HepG2 (cell line): ENCODE measurements around the gene CELF2. TPM values are rescaled to one million over a fixed set of nuclear protein-coding genes. Genes with fewer than 3 reads are reported as not detected.
A peak's percentile ranks its signal among the peaks of the same experiment; 100 is the strongest.

ENCODE experiments used
- ATAC-seq: fragments of 200-7000 bp; cut with Tn5 transposase; 3 replicates; pipeline ENCODE4 v1.9.1; 2020; ENCODE audit warnings: mild to moderate bottlenecking, moderate library complexity
- BruUV-seq: library from RNA; stranded (reverse); fragments of 400-500 nt; replicated peaks from 2 replicates; lab custom pipeline; 2021; lab: Mats Ljungman, UMichigan
- CTCF ChIA-PET: fragments of 300-600 bp; formaldehyde crosslinking; extraction: SDS; loops from one replicate; lab custom pipeline; 2021; ENCODE audit warnings: low total read pairs, inconsistent platforms, low intra/inter-chr PET ratio; lab: Yijun Ruan, JAX
- POLR2A ChIA-PET: fragments of 350-600 bp; sonication (Branson Sonifier 250); formaldehyde crosslinking; loops from one replicate; lab custom pipeline; 2020; ENCODE audit warnings: antibody characterized with exemption, inconsistent platforms; lab: Yijun Ruan, JAX
- DNase-seq: peaks from one replicate; pipeline ENCODE4 v3.0.0-alpha.2; 2015; ENCODE audit warnings: low spot score
- FAIRE-seq: peaks from 3 replicates; lab custom pipeline; 2011; peaks lifted over from hg19 to GRCh38; lab: Jason Lieb, UNC
- H2AFZ ChIP-seq: one replicate; pipeline ENCODE4 v1.6.1; 2011; ENCODE audit warnings: low read length, inconsistent platforms
- H3K27ac ChIP-seq: fragments of 300-600 bp; 3 replicates; pipeline ENCODE4 v1.8.0; 2011; ENCODE audit warnings: mixed run types, mild to moderate bottlenecking, mixed read lengths, low read length, inconsistent platforms; ENCODE audit not compliant: insufficient read depth; ENCODE audit errors: extremely low read length
- H3K27me3 ChIP-seq, 2 experiments: fragments of 200-600 bp in 1 of 2; 2 replicates in 1 of 2; 3 replicates in 1 of 2; pipeline versions ENCODE4 v1.6.0 to v1.8.0; 2011; ENCODE audit warnings: low read length in 2 of 2, mild to moderate bottlenecking in 2 of 2, moderate library complexity in 2 of 2, inconsistent platforms in 1 of 2; ENCODE audit not compliant: insufficient read depth in 2 of 2, control insufficient read depth in 1 of 2
- H3K36me3 ChIP-seq, 2 experiments: fragments of 200-600 bp in 1 of 2; replicated peaks in 1 of 2; 2 replicates in 1 of 2; 3 replicates in 1 of 2; pipeline versions ENCODE4 v1.5.1 to v1.8.0; 2011; ENCODE audit warnings: low read length in 2 of 2, inconsistent platforms in 1 of 2; ENCODE audit not compliant: insufficient read depth in 2 of 2, control insufficient read depth in 1 of 2
- H3K4me1 ChIP-seq: 2 replicates; pipeline ENCODE4 v1.5.1; 2012; ENCODE audit warnings: low read length, inconsistent platforms; ENCODE audit not compliant: insufficient read depth
- H3K4me2 ChIP-seq: 2 replicates; pipeline ENCODE4 v1.6.0; 2011; ENCODE audit warnings: low read depth, low read length, inconsistent platforms
- H3K4me3 ChIP-seq, 3 experiments: fragments of 200-600 bp in 1 of 3; sonication (generic), shearing (Covaris generic) in 1 of 3; replicated peaks in 1 of 3; 2 replicates each; pipeline ENCODE4 v1.5.1; 2011 to 2016; ENCODE audit warnings: low read length in 3 of 3, inconsistent platforms in 2 of 3, low read depth in 2 of 3, mild to moderate bottlenecking in 2 of 3, control low read depth in 1 of 3, mixed read lengths in 1 of 3; ENCODE audit not compliant: insufficient read depth in 1 of 3
- H3K79me2 ChIP-seq: one replicate; pipeline ENCODE4 v1.6.1; 2011; ENCODE audit warnings: low read length, inconsistent platforms; ENCODE audit not compliant: insufficient read depth
- H3K9ac ChIP-seq: 2 replicates; pipeline ENCODE4 v1.6.0; 2011; ENCODE audit warnings: mild to moderate bottlenecking, low read depth, low read length, inconsistent platforms; ENCODE audit not compliant: insufficient read depth
- H3K9me3 ChIP-seq: 2 replicates; pipeline ENCODE4 v1.5.1; 2012; ENCODE audit warnings: mild to moderate bottlenecking, low read length
- H4K20me1 ChIP-seq: 2 replicates; pipeline ENCODE4 v1.6.0; 2011; ENCODE audit warnings: inconsistent platforms, mild to moderate bottlenecking, low read length, moderate library complexity; ENCODE audit not compliant: insufficient read depth
- ELF4 ChIP-seq: sonication (generic); formaldehyde crosslinking; IDR thresholded peaks from 2 replicates; pipeline ENCODE4 v1.5.0; 2020; ENCODE audit warnings: missing genetic modification reagents, mild to moderate bottlenecking, moderate library complexity, borderline replicate concordance
- FOXC1 ChIP-seq: sonication (generic); formaldehyde crosslinking; IDR thresholded peaks from 2 replicates; pipeline ENCODE4 v1.8.0; 2022; ENCODE audit warnings: mild to moderate bottlenecking, missing genetic modification reagents, borderline replicate concordance
- REPIN1 ChIP-seq: sonication (generic); formaldehyde crosslinking; IDR thresholded peaks from 2 replicates; pipeline ENCODE4 v1.8.0; 2022; ENCODE audit warnings: missing genetic modification reagents, low read depth, mild to moderate bottlenecking, borderline replicate concordance
- ZFP82 ChIP-seq: sonication (generic); formaldehyde crosslinking; IDR thresholded peaks from 2 replicates; pipeline ENCODE4 v1.5.1; 2020; ENCODE audit warnings: mild to moderate bottlenecking, missing genetic modification reagents, borderline replicate concordance
- ZIK1 ChIP-seq: sonication (generic); formaldehyde crosslinking; IDR thresholded peaks from 2 replicates; pipeline ENCODE4 v1.5.0; 2020; ENCODE audit warnings: mild to moderate bottlenecking, low read depth, missing genetic modification reagents, borderline replicate concordance
- ZMAT3 ChIP-seq: sonication (generic); formaldehyde crosslinking; conservative IDR thresholded peaks from 2 replicates; pipeline ENCODE4 v1.7.0; 2021; ENCODE audit warnings: missing genetic modification reagents
- ZNF160 ChIP-seq: sonication (generic); formaldehyde crosslinking; IDR thresholded peaks from 2 replicates; pipeline ENCODE4 v1.8.0; 2022; ENCODE audit warnings: mild to moderate bottlenecking, inconsistent platforms, missing genetic modification reagents
- ZNF430 ChIP-seq: sonication (generic); formaldehyde crosslinking; IDR thresholded peaks from 2 replicates; pipeline ENCODE4 v1.9.0; 2021; ENCODE audit warnings: mild to moderate bottlenecking, missing genetic modification reagents
- ZNF761 ChIP-seq: sonication (generic); formaldehyde crosslinking; conservative IDR thresholded peaks from 2 replicates; pipeline ENCODE4 v1.4.0; 2020; ENCODE audit warnings: mild to moderate bottlenecking, missing genetic modification reagents
- WGBS: methylation state at CpG from one replicate; pipeline ENCODE4 v1.1.6; 2017; ENCODE audit warnings: low lambda C conversion rate; 5-methylcytosine and 5-hydroxymethylcytosine counted together
- in situ Hi-C: cut with HindIII; loops from 2 replicates; pipeline ENCODE4 v1.10.0; 2017; ENCODE audit warnings: low pct_unique_long_range_greater_than_20kb; ENCODE audit not compliant: extremely low pct_ligation_motif_present
- intact Hi-C: fragments of 100-400 bp; cut with micrococcal nuclease; formaldehyde crosslinking; loops from one replicate; pipeline ENCODE4 v1.10.0; 2022; ENCODE audit not compliant: unreplicated experiment
- polyA plus RNA-seq, 8 experiments: library from polyadenylated mRNA; depleted of rRNA in 3 of 8; stranded (reverse) in 7 of 8; unstranded in 1 of 8; fragments of >200 nt; fragmentation: Illumina TruSeq in 4 of 8; extraction: Trizol in 4 of 8; gene quantifications; 2 replicates each; pipeline versions ENCODE4 v1.2.1 to v1.2.3, GENCODE V29; 2011 to 2016; ENCODE audit warnings: low read depth in 4 of 8, missing spikeins in 1 of 8, mixed read lengths in 1 of 8; ENCODE audit not compliant: insufficient read depth in 1 of 8
- total RNA-seq, 5 experiments: library from RNA; depleted of rRNA; stranded (reverse); fragments of >200 nt; fragmentation: Illumina TruSeq; extraction: Trizol; gene quantifications; 2 replicates each; pipeline ENCODE4 v1.2.3, GENCODE V29; 2016; ENCODE audit warnings: low read depth in 1 of 5
- TF ChIP-seq, protein P1 (sequence below): sonication (generic); formaldehyde crosslinking; IDR thresholded peaks from 2 replicates; pipeline ENCODE4 v1.4.0; 2020; ENCODE audit warnings: missing genetic modification reagents, borderline replicate concordance
- TF ChIP-seq, protein P2 (sequence below): sonication (generic); formaldehyde crosslinking; IDR thresholded peaks from 2 replicates; pipeline ENCODE4 v1.5.0; 2020; ENCODE audit warnings: missing genetic modification reagents

Gene CELF2
- total and polyA plus RNA-seq, 2 of the 13 experiments (the other 11 are each of a cell fraction or from before 2014, with no cell fraction given): not detected

DNA sequence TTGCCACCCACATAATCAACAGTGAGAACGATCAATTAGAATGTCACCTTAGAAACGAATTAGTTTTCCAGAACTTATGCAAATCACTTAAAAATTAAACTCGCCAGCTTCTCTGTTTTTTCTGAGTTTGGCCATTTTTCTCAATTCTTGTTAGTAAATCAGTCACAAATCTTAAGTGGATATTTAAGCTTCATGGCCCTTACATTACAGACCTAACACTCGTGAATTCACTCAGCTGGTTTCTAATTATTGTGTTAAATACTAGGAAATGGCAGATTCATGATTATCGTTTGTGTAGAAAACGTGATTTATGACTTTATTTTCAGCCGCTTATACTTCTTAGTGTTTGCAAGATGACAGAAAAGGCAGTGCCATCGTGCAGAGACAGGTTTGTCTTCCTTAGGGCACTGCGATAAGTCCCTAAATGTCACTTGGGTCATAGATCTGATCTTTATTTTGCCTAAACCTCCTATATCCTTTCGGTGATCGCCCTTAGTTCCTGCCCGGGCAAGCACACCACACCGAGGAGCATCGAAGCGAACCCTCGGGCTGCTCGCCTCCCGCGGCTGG, 587 bp upstream of the CELF2 start:
- no peak for ATAC-seq
- H3K9ac ChIP-seq: no peak overlapping the region
- H3K79me2 ChIP-seq: no peaks in the 10 kb centered on the region
- no peaks in the 10 kb centered on the region for H4K20me1 ChIP-seq
- no peak overlapping the region for H3K4me3 ChIP-seq
- H3K27ac ChIP-seq: no peak overlapping the region
- BruUV-seq: no TSS peak
- H3K9me3 ChIP-seq: no peaks in the 10 kb centered on the region
- 37% methylated on average over 19 of the region's 19 CpGs for whole genome bisulfite sequencing
- no peak for DNase-seq
- no peak for FAIRE-seq
- H2AFZ ChIP-seq: no peak overlapping the region
- no peaks in the 10 kb centered on the region for H3K4me1 ChIP-seq
- 0 out of 2 replicates have a peak overlapping the region, but pooled peaks have one; percentile 23 for H3K4me2 ChIP-seq
- H3K27me3 ChIP-seq: peaks cover 0 to 18% of the 10 kb centered on the region in 2 experiments; a peak in 1 of 5 replicates
- TF ChIP-seq, protein P1, sequence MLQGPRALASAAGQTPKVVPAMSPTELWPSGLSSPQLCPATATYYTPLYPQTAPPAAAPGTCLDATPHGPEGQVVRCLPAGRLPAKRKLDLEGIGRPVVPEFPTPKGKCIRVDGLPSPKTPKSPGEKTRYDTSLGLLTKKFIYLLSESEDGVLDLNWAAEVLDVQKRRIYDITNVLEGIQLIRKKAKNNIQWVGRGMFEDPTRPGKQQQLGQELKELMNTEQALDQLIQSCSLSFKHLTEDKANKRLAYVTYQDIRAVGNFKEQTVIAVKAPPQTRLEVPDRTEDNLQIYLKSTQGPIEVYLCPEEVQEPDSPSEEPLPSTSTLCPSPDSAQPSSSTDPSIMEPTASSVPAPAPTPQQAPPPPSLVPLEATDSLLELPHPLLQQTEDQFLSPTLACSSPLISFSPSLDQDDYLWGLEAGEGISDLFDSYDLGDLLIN (CRISPR knock-in tag): no peak
- no peak for TF ChIP-seq REPIN1 (CRISPR knock-in tag)
- TF ChIP-seq FOXC1 (CRISPR knock-in tag): no peak
- no peak for TF ChIP-seq ZMAT3 (CRISPR knock-in tag)
- no peak for TF ChIP-seq ZIK1
- no peak for TF ChIP-seq ZNF160 (CRISPR knock-in tag)
- no peak for TF ChIP-seq ELF4 (CRISPR knock-in tag)
- TF ChIP-seq ZFP82: no peak
- TF ChIP-seq ZNF430 (CRISPR knock-in tag): no peak
- no peak for TF ChIP-seq ZNF761 (CRISPR knock-in tag)
- TF ChIP-seq, protein P2, sequence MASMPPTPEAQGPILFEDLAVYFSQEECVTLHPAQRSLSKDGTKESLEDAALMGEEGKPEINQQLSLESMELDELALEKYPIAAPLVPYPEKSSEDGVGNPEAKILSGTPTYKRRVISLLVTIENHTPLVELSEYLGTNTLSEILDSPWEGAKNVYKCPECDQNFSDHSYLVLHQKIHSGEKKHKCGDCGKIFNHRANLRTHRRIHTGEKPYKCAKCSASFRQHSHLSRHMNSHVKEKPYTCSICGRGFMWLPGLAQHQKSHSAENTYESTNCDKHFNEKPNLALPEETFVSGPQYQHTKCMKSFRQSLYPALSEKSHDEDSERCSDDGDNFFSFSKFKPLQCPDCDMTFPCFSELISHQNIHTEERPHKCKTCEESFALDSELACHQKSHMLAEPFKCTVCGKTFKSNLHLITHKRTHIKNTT: no peak
- ChIA-PET POLR2A (no interaction called here), CTCF (no interaction called here)
- intact Hi-C loops (no loop called here), in situ Hi-C loops (no loop called here)
- no peaks in the 10 kb centered on the region for H3K36me3 ChIP-seq
